Testis (tissue), 2 donors: ENCODE measurements around the gene GPBP1L1.

Source experiments
- POLR2A ChIP-seq: fragments of 450-650 bp; IDR thresholded peaks from one replicate; pipeline ENCODE4 v1.6.1; 2017; ENCODE audit warnings: antibody characterized with exemption, mild to moderate bottlenecking, moderate library complexity
- TF ChIP-seq, protein P1 (sequence below), 3 experiments: fragments of 450-650 bp in 2 of 3; fragments of 200-600 bp in 1 of 3; sonication (generic) in 1 of 3; IDR thresholded peaks; one replicate each; pipeline ENCODE4 v1.5.1; 2016 to 2019; ENCODE audit warnings: antibody characterized with exemption in 3 of 3, mild to moderate bottlenecking in 2 of 3, moderate library complexity in 1 of 3

DNA sequence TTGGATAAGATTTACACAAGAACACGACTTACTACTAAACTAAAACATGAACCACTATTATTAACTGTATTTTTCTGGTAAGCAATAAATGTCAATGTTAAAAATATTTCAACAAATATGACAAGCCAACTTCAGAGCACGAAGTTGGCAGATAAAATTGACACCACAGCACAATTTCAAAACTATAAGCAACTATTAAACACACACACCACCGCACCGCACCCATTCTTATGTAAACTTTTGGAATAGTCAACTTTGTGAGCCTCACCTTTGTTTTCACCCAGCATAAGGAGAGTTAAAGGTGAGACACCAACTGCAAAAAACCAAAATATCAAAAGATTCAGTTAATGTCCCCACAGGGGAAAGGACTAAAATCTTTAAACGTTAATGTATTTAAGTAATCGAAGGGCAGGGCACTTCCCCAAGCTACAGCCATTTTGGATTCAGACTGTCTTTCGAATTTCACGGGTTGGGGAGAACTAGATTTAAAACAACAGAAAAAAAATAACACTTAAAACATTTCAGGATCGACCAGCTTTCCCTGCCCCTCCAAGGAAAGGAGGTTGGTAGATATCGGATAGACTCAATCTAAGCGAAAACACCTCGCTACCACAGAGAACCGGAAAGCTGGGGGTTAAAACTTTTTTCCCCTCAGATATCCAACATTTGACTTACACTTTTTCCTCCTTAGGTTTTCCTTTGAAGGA is 872 bp downstream of the GPBP1L1 start:
- TF ChIP-seq, protein P1, sequence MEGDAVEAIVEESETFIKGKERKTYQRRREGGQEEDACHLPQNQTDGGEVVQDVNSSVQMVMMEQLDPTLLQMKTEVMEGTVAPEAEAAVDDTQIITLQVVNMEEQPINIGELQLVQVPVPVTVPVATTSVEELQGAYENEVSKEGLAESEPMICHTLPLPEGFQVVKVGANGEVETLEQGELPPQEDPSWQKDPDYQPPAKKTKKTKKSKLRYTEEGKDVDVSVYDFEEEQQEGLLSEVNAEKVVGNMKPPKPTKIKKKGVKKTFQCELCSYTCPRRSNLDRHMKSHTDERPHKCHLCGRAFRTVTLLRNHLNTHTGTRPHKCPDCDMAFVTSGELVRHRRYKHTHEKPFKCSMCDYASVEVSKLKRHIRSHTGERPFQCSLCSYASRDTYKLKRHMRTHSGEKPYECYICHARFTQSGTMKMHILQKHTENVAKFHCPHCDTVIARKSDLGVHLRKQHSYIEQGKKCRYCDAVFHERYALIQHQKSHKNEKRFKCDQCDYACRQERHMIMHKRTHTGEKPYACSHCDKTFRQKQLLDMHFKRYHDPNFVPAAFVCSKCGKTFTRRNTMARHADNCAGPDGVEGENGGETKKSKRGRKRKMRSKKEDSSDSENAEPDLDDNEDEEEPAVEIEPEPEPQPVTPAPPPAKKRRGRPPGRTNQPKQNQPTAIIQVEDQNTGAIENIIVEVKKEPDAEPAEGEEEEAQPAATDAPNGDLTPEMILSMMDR (IDR thresholded peaks at IDR 0.05): no peak
- TF ChIP-seq POLR2A: no peak
